ENCODE data around the gene WDR87.

The WDR87 gene

GRCh38 chr19:37931881-37932655, 25.7 kb upstream of the WDR87 start:
- DNase-seq (ENCODE audit: insufficient read length, low spot score) (no peak), FAIRE-seq (no peak)
- TF ChIP-seq CTCF (IDR thresholded peaks at IDR 0.05; ENCODE audit: insufficient read depth, missing control alignments): no peak

- TF ChIP-seq CTCF (IDR thresholded peaks at IDR 0.05; ENCODE audit: insufficient read depth, missing control alignments): no peak
- FAIRE-seq (no peak), DNase-seq (ENCODE audit: insufficient read length, low spot score) (no peak)
Observed at GRCh38 chr19:37930416-37930815, 24.0 kb upstream of the WDR87 start.

GRCh38 chr19:37929355-37929923, 23.0 kb upstream of the WDR87 start:
- FAIRE-seq: no peak

GRCh38 chr19:37928527-37929286, 22.3 kb upstream of the WDR87 start:
- no peak for FAIRE-seq
- no peak for DNase-seq (ENCODE audit: insufficient read length, low spot score)
- no peak for TF ChIP-seq CTCF (IDR thresholded peaks at IDR 0.05; ENCODE audit: insufficient read depth, missing control alignments)

More at GRCh38 chr19:37929355-37929923, 23.0 kb upstream of the WDR87 start:
- no peak for DNase-seq (ENCODE audit: insufficient read length, low spot score)
- no peak for TF ChIP-seq CTCF (IDR thresholded peaks at IDR 0.05; ENCODE audit: insufficient read depth, missing control alignments)

GRCh38 chr19:37926711-37927110, 20.3 kb upstream of the WDR87 start:
- TF ChIP-seq CTCF (IDR thresholded peaks at IDR 0.05; ENCODE audit: insufficient read depth, missing control alignments): no peak
- DNase-seq (ENCODE audit: insufficient read length, low spot score): no peak
- FAIRE-seq: no peak

GRCh38 chr19:37926255-37926654, 19.9 kb upstream of the WDR87 start:
- DNase-seq (ENCODE audit: insufficient read length, low spot score): no peak
- no peak for TF ChIP-seq CTCF (IDR thresholded peaks at IDR 0.05; ENCODE audit: insufficient read depth, missing control alignments)
- no peak for FAIRE-seq
